NCI-H2196 treated with DMSO at 0.1 percent for 48 hours (cell line): Measurements from ENCODE around the gene TP53RK.
A peak's percentile ranks its signal among the peaks of the same experiment; 100 is the strongest.

Experiments used
- DNase-seq: peaks from one replicate; lab custom pipeline; 2025; ENCODE audit not compliant: unreplicated experiment; lab: John Stamatoyannopoulos, UW

Gene TP53RK

GRCh38 chr20:46689082-46689753, at the start of gene TP53RK:
TP53RK (minus strand) TSS chr20:46689444; CDS start chr20:46689414, 30 bp downstream.
- DNase-seq = peak; percentile 89

DNA sequence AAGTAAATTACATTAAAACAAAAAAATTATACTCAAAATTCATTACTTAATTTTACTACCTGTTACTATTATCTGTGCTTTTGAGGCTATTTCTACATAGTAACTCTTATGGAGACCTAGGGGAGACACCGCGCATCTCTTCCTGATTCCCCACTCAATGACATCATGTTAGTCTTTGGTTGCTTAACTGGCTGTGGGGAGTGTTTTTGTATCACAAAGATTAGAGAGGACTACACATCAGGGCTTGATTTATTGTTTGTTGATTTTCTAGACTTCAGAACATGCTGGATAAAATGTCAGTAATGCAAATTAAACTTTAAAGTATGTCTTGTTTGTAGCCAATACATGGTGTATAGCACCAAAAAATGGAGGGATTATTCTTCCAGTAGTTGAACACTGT, 46.2 kb upstream of the TP53RK start:
- DNase-seq = no peak

DNA sequence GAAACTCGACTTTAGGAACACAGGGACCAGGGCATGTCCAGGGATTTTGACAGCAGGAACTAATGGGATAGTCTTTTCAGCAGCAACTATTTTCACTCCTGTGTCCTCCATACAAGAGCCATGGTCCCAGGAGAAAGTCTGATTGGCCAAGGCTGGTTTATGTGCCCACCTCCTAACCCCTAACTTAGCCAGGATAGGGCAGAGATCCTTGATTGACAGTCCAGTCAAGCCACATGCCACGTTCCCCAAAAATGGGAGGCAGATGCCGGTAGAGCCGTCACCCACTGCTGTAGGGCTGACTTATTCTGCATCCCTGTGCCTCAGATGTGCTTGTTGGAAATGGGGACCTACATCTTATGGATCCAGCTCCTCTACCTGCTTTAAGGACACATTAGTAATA, 42.5 kb upstream of the TP53RK start:
- DNase-seq = no peak

DNA sequence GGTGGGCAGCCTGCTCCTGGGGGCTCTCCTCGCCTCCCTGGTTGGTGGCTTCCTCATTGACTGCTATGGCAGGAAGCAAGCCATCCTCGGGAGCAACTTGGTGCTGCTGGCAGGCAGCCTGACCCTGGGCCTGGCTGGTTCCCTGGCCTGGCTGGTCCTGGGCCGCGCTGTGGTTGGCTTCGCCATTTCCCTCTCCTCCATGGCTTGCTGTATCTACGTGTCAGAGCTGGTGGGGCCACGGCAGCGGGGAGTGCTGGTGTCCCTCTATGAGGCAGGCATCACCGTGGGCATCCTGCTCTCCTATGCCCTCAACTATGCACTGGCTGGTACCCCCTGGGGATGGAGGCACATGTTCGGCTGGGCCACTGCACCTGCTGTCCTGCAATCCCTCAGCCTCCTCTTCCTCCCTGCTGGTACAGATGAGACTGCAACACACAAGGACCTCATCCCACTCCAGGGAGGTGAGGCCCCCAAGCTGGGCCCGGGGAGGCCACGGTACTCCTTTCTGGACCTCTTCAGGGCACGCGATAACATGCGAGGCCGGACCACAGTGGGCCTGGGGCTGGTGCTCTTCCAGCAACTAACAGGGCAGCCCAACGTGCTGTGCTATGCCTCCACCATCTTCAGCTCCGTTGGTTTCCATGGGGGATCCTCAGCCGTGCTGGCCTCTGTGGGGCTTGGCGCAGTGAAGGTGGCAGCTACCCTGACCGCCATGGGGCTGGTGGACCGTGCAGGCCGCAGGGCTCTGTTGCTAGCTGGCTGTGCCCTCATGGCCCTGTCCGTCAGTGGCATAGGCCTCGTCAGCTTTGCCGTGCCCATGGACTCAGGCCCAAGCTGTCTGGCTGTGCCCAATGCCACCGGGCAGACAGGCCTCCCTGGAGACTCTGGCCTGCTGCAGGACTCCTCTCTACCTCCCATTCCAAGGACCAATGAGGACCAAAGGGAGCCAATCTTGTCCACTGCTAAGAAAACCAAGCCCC, 36.2 kb upstream of the TP53RK start:
- DNase-seq = no peak

DNA sequence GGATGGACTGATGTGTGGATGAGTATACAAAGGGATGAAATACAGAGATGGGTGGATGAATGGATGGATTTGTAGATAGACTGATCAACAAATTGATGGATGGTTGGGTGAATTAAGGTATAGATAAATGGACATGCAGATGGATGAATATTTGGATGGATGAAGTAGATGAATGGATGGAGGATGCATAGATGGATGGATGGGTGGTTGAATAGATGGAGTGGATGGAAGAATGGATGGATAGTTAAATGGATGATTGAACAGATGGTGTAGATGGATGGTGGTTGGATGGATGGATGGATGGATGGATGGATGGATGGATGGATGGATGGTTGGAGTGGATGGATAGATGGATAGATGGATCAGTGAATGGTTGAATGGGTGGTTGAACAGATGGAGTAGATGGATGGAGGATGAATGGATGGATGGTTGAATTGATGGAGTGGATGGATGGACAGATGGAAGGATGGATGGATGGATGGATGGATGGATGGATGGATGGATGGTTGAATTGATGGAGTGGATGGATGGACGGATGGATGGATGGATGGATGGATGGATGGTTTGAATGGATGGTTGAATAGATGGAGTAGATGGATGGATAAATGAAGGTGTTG, 35.2 kb upstream of the TP53RK start:
- DNase-seq = no peak

DNA sequence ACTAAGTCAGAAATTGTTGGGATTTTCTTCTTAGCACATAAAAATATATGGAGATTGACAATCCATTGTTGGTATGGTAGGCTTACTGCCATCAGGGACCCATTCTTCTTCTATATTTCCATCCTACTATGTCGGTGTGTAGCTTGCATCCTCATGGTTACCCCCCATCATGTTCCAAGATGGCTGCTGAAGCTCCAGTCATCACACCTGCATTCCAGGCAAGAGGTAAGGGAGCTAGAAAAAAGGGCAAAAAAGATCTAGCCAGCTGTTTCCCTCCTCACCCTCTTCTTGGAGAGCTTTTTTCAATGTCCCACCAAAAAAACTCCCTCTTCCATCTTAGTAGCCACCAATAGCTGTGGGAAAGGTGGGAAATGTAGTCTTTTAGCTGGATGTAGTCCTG, 33.8 kb upstream of the TP53RK start:
- no peak for DNase-seq

GRCh38 chr20:46722450-46722849, 33.2 kb upstream of the TP53RK start:
- DNase-seq = no peak

DNA sequence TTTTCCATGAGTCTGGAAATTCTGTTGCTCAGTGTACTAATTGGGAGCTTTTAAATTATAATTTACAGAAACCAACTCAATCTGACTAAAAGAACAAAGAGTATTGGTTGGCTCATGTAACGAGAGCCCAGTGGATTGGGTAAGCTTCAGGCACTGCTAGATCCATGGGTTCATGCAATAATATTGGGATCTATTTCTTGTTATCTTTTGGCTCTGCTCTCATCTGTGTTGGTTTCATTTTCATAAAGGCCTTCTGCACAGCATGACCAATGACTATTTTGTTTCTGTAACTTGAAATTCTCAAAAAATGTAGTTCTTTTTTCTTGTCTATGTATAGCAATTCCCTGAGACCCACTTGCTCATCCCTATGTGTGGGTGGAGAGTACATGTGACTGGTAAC, 32.2 kb upstream of the TP53RK start:
- DNase-seq = no peak

DNA sequence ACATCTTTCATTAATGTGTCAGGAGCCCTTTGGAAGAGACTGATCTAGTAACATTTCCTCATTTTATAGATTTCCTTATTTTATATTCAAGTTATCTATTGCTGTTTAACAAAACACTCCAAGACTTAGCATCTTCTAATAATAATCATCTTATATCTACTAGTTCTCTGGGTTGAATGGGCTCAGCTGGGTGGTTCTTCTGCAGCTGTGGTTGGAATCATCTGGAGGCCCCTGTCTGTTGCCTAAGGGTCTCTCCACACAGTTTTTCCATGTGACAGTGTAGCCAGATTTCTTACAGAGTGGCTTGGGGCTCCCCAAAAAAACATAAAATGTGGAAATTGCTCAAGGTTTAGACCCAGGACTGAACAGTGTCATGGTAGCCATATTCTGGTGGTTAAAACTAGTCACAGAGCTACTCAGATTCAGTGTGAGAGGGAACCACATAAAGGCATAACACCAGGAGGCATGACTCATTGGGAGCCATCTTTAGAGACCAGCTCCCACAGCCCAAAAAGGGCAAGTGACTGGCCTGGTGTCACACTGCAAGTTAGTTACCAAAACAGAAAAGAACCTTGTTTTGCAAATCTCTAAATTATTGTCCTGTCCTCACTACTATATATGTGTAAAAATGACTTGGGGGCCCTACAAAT, 31.7 kb upstream of the TP53RK start:
- DNase-seq = no peak

DNA sequence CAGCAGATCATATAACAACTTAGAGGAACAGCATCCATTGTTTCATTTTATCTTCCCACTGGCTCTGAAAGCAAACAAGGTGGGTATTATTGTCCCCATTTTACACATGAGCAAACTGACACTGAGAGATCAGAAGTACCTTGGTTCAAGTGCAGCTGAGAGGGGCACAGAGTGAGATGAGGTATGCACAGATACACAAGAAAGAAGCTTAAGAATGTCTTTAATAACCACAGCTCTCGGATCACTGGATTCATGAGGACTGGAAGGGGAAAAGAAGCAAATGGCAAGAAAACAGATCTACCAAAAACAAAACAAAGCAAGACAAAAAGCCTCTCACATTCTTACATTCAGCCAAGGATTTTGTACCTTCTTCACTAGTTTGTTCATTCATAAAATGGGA, 30.8 kb upstream of the TP53RK start:
- no peak for DNase-seq

DNA sequence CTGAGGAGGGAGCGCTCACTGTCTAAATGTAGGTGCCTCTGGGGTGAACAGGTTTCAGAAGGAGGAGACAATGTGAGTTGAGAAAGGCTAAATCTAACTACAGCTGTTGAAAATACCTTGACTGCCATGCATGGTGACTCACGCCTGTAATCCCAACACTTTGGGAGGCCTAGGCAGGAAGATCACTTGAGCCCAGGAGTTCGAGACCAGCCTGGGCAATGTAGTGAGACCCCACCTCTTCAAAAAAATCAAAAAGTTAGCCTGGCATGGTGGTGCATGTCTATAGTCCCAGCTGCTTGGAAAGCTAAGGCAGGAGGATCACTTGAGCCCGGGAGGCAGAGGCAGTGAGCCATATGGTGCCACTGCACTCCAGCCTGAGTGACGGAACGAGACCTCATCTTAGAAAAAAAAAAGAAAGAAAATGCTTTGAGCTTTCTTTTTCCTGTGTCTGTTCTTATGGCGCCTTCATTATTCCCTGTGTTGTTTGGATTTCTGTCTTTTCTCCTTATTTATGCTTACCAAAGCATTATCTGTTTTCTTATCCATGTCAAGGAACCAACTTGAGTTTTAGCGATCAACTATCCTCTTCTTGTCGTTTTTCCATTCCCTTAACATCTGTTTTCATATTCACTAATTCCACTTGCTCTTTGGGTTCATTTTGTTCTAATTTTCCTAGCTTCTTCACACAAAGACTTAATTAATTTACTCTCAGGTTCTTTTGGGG, 28.7 kb upstream of the TP53RK start:
- no peak for DNase-seq

- DNase-seq = no peak
Observed at GRCh38 chr20:46715292-46715756, 26.1 kb upstream of the TP53RK start.

GRCh38 chr20:46713957-46714834, 25.0 kb upstream of the TP53RK start:
- no peak for DNase-seq

DNA sequence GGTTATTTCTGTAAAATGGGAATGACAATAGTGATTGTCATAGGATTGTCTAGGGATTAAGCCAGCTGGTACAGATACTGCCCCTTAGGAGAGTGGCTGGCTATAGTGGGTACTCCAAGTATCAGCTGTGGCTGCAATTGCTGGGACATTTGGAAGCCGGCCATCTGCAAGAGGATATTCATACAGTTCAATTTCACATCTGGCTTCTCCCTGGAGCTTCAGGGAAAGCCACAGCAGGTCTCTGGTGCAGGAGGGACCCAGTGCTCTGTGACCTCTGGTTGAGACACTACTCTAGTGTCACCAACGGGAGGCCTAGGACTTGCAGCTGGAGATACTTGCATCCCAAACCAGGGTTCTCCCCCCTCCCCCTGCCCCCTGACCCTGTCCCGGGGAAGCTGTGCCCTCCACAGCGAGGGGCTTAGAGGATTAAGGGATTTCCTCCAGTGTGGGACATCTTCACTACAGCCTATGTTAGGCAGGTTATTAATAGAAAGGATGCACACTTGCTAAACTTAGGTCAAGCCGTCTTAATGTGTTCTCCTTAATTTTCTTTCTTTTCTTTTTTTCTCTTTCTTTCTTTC, 22.9 kb upstream of the TP53RK start:
- no peak for DNase-seq

DNA sequence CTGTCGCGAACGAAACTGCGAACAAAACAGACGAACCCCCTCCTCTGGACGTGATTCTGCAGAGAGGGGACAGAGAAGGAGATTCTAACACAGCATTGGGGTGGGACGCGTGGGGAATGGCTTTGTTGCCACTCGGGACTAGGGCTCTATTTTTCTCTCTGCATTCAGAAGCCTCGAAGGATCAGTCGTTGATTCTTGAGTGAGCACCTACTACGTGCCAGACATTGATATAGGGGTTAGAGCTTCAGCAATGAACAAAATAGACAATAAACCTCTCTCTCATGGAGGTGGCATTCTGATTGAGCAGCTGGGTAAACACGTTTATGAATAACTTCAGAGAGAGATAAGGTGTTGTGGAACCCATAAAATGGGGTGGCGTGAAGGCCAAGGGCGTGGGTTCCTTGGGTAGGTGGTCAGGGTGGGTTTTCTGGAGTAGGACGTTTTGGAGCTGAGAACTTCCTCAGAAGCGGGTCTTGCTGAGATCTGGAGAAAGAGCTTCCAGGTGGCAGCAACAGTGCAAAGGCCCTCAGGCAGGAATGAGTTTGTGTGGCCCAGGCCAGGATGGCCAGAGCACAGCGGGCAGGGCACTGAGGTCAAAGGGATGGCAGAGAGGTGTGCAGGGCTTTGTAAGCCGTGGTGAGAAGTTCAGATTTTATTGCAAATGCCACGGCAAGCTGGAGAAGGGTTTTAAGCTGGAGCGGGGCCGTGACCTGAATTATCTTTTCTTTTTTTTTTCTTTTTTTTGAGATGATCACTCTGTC, 21.1 kb upstream of the TP53RK start:
- DNase-seq = no peak

DNA sequence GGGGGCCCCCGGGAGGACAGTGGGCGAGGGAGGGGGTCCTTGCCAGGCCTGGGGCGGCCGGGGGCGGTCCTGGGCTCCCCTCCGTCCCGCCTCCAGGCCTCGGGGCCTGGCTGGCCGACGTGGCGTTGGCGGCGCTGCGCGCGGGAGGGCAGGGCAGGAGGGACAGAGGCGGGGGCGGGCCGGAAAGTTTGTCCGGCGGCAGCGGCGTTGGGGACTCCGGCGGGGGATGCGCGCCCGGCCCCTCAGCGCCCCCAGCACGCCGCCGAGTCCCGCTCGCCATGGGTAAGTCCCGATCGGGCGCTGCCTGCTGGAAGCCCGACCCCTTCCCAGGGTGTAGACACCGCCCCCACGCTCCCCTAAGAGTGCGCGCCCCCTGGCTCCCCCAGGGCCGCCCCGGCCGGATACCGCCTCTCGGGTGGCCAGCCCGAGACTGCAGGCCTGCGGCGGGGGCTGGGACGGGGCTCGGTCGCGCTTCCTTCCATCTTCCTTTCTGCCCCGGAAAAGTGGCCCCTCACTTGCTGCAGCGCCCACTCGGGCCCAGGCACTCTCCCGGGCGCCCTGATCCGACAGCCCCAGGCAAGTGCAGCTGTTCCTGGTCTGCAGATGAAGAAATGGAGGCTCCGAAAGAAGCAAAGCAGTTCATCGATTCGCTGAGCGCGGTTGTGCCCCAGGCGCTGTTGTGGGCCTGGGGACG, 20.4 kb upstream of the TP53RK start, which contains the start of gene SLC2A10:
Gene SLC2A10 (plus strand): TSS at position 191 of the 694 bp plus-strand sequence. CDS start 88 bp downstream, at position 279.
- no peak for DNase-seq

- DNase-seq = no peak
Observed at GRCh38 chr20:46709055-46709458, 19.8 kb upstream of the TP53RK start.
